Esophagus muscularis mucosa (tissue), 4 donors: ENCODE measurements around the gene PAX3. TPM values are rescaled to one million over a fixed set of nuclear protein-coding genes. Genes with fewer than 3 reads are reported as not detected.

Source experiments
- DNase-seq: peaks from one replicate; pipeline ENCODE4 v3.0.0-alpha.2; 2017; ENCODE audit errors: extremely low spot score
- H3K27ac ChIP-seq, 4 donors: fragments of 200-600 bp; sonication (generic); replicated peaks in 1 of 4; 1 replicate in 3 of 4; 2 replicates in 1 of 4; pipeline ENCODE4 v1.5.1; 2016 to 2019; ENCODE audit warnings: mild to moderate bottlenecking in 1 of 4
- H3K27me3 ChIP-seq, 4 donors: fragments of 200-600 bp; sonication (generic); one replicate each; pipeline versions ENCODE4 v1.5.1 to v1.6.0; 2016 to 2019
- H3K36me3 ChIP-seq, 4 donors: fragments of 200-600 bp; sonication (generic); one replicate each; pipeline ENCODE4 v1.5.1; 2016 to 2019
- H3K4me1 ChIP-seq, 4 donors: fragments of 200-600 bp; sonication (generic); one replicate each; pipeline ENCODE4 v1.5.1; 2016 to 2019
- H3K4me3 ChIP-seq, 4 donors: fragments of 200-600 bp; sonication (generic); 1 replicate in 2 of 4; 2 replicates in 2 of 4; pipeline ENCODE4 v1.5.1; 2016 to 2019; ENCODE audit warnings: mild to moderate bottlenecking in 4 of 4, moderate library complexity in 1 of 4
- H3K9me3 ChIP-seq, 4 donors: fragments of 200-600 bp; sonication (generic); 1 replicate in 3 of 4; 2 replicates in 1 of 4; pipeline ENCODE4 v1.5.1; 2016 to 2019
- CTCF ChIP-seq, 3 experiments: fragments of 200-600 bp in 2 of 3; fragments of 450-650 bp in 1 of 3; sonication (generic) in 2 of 3; IDR thresholded peaks; one replicate each; pipeline ENCODE4 v1.5.1; 2017 to 2019; ENCODE audit warnings: antibody characterized with exemption in 3 of 3, mild to moderate bottlenecking in 2 of 3, moderate library complexity in 1 of 3
- EP300 ChIP-seq: sonication (generic); formaldehyde crosslinking; IDR thresholded peaks from one replicate; pipeline ENCODE4 v1.6.1; 2017; ENCODE audit warnings: antibody characterized with exemption
- POLR2A ChIP-seq: fragments of 450-650 bp; IDR thresholded peaks from one replicate; pipeline ENCODE4 v1.6.1; 2017; ENCODE audit warnings: antibody characterized with exemption, moderate library complexity, mild to moderate bottlenecking, low read depth
- POLR2AphosphoS5 ChIP-seq, 2 donors: sonication (generic); formaldehyde crosslinking; IDR thresholded peaks; one replicate each; pipeline ENCODE4 v1.6.1; 2017; ENCODE audit warnings: antibody characterized with exemption in 2 of 2
- WGBS: methylation state at CpG from one replicate; pipeline ENCODE4 v1.1.5; 2018; 5-methylcytosine and 5-hydroxymethylcytosine counted together
- intact Hi-C: fragments of 100-400 bp; cut with DNase I; formaldehyde crosslinking; loops from one replicate; pipeline ENCODE4 v1.15.1; 2023
- total RNA-seq, 4 donors: library from RNA; depleted of rRNA; stranded (reverse); fragments of >200 nt; gene quantifications; one replicate each; pipeline versions ENCODE4 v1.1.0 to v1.2.1, GENCODE V29; 2016

Gene PAX3
- total RNA-seq, 4 donors from 2014 or later, result not detected

DNA sequence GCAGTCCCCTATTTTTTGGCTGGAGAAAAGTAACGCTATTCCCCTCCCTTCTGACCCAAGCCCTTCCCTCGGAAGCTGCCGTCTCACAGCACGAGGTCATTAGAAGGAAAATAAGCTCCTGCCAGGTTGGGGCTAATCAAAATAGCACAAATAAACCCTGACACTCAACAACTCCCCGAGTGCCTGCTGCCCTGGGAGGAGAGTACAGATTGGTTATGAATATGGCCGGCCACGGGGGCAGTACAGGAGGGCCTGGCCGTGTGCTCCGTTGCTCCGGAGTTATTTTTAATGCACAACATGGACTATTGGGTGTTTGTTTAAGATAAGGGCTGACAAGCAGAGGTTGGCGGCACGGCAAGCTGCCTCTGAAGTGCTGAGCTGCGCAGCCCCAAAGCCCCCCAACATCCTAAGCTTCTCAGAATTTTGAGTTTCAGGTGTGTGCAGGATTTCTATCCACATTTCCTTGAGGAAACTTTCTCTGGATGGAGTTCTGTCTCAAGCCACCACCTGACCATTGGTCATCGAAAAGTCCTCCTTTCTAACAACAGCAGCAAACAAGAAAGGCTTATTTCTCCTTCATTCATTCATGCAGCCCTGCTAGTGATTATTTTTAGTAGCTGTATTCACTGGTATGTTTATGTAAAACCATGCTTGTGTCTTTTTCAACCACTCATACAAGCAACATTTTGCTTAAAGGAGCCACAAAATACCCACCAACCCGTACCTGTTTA is 58.7 kb downstream of the PAX3 start:
- WGBS, result 6% methylated on average over 15 of the region's 15 CpGs
- TF ChIP-seq EP300, result no peak
- no peak for TF ChIP-seq POLR2AphosphoS5 (IDR thresholded peaks at IDR 0.05)
- TF ChIP-seq POLR2A, result no peak
- TF ChIP-seq CTCF (IDR thresholded peaks at IDR 0.05), result no peak
- no peaks in the 10 kb centered on the region for H3K36me3 ChIP-seq
- H3K9me3 ChIP-seq, result no peaks in the 10 kb centered on the region
- DNase-seq, result no peak
- no peak overlapping the region for H3K27ac ChIP-seq
- no peak overlapping the region for H3K4me3 ChIP-seq
- no peaks in the 10 kb centered on the region for H3K4me1 ChIP-seq
- intact Hi-C loops, result no loop called here
- peaks cover 0 to 51% (median 17%) of the 10 kb centered on the region in 4 donors for H3K27me3 ChIP-seq

- no peaks in the 10 kb centered on the region for H3K9me3 ChIP-seq
- DNase-seq, result no peak
- 25% methylated on average over 4 of the region's 4 CpGs for WGBS
- H3K27me3 ChIP-seq, result peaks cover 0 to 52% (median 17%) of the 10 kb centered on the region in 4 donors
- H3K4me1 ChIP-seq, result no peaks in the 10 kb centered on the region
- H3K36me3 ChIP-seq, result no peaks in the 10 kb centered on the region
- no peak overlapping the region for H3K4me3 ChIP-seq
- intact Hi-C loops, result no loop called here
- no peak overlapping the region for H3K27ac ChIP-seq
- TF ChIP-seq POLR2A (no peak), POLR2AphosphoS5 (IDR thresholded peaks at IDR 0.05) (no peak), CTCF (IDR thresholded peaks at IDR 0.05) (no peak), EP300 (no peak)
Measured at GRCh38 chr2:222239091-222239490, 59.7 kb downstream of the PAX3 start.

GRCh38 chr2:222238072-222238471 is 60.7 kb downstream of the PAX3 start:
- Histone ChIP-seq H3K36me3 (no peaks in the 10 kb centered on the region), H3K9me3 (no peaks in the 10 kb centered on the region), H3K27ac (no peak overlapping the region), H3K27me3 (peaks cover 0 to 54% (median 17%) of the 10 kb centered on the region in 4 donors), H3K4me3 (no peak overlapping the region), H3K4me1 (no peaks in the 10 kb centered on the region)
- 53% methylated on average over 3 of the region's 3 CpGs for WGBS
- intact Hi-C loops, result no loop called here
- TF ChIP-seq CTCF (IDR thresholded peaks at IDR 0.05), result no peak
- no peak for TF ChIP-seq EP300
- no peak for TF ChIP-seq POLR2AphosphoS5 (IDR thresholded peaks at IDR 0.05)
- no peak for TF ChIP-seq POLR2A
- no peak for DNase-seq

- Histone ChIP-seq H3K27ac (no peak overlapping the region), H3K4me1 (no peaks in the 10 kb centered on the region), H3K36me3 (no peaks in the 10 kb centered on the region), H3K4me3 (no peak overlapping the region), H3K27me3 (peaks cover 0 to 33% (median 0%) of the 10 kb centered on the region in 4 donors), H3K9me3 (no peaks in the 10 kb centered on the region)
- TF ChIP-seq EP300, result no peak
- TF ChIP-seq POLR2AphosphoS5 (IDR thresholded peaks at IDR 0.05), result no peak
- TF ChIP-seq CTCF (IDR thresholded peaks at IDR 0.05), result no peak
- no peak for TF ChIP-seq POLR2A
- intact Hi-C loops, result no loop called here
- DNase-seq, result no peak
Measured at GRCh38 chr2:222232839-222233238, 66.0 kb downstream of the PAX3 start.

DNA sequence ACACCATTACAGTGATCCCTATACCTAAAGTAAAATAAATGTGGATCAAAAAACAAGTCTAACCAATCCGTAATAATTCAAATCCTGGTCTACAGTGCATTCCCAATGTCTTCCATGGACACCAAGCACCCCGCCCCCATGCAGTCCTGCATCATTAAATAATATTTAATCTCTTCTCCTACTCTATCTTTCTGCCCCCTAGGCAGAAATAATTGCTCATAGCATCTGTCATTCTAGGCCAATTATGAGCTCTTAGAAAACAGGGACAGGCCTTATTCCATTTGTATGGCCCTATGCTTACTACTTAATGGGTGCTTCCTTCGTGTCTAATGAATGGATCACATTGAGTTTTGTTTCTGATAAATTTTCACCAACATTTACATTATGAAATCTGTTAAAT is 66.4 kb downstream of the PAX3 start:
- WGBS, result 81% methylated on average over 3 of the region's 3 CpGs
- TF ChIP-seq CTCF (IDR thresholded peaks at IDR 0.05) (no peak), POLR2AphosphoS5 (IDR thresholded peaks at IDR 0.05) (no peak), EP300 (no peak), POLR2A (no peak)
- no peak for DNase-seq

More for the DNA sequence above, 66.4 kb downstream of the PAX3 start:
- H3K9me3 ChIP-seq, result no peaks in the 10 kb centered on the region
- H3K4me1 ChIP-seq, result no peaks in the 10 kb centered on the region
- peaks cover 0 to 34% (median 0%) of the 10 kb centered on the region in 4 donors for H3K27me3 ChIP-seq
- intact Hi-C loops, result no loop called here
- no peaks in the 10 kb centered on the region for H3K36me3 ChIP-seq
- no peak overlapping the region for H3K27ac ChIP-seq
- H3K4me3 ChIP-seq, result no peak overlapping the region
